ENCODE data around the gene PTPN4.

PTPN4 gene

DNA sequence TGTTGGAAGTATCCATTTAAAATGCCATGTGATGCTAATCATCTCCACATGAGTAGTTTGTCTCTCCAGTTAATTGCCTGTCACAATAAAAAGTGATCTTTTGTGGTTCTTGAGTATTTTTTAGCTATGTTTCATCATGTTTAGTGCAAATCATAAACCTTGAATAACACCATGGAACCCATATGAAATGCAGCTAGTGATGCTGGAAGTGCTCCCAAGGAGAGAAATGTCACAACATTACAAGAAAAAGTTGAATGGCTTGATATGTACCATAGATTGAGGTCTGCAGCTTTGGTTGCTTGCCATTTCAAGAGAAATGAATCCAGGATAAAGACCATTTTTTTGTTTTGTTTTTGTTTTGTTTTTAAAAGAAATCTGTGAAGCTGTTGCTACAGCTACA, 14.3 kb downstream of the PTPN4 start:
- Histone ChIP-seq H3K36me3 (ENCODE audit: control insufficient read depth, insufficient read depth, low read length) (no peaks in the 10 kb centered on the region), H3K27ac (ENCODE audit: insufficient read depth, low read length, poor library complexity, severe bottlenecking) (no peak overlapping the region), H3K4me3 (ENCODE audit: insufficient read depth, low read depth, low read length, poor library complexity, severe bottlenecking) (no peak overlapping the region), H3K9me3 (ENCODE audit: control insufficient read depth, low read length) (no peaks in the 10 kb centered on the region), H3K4me1 (ENCODE audit: control insufficient read depth, insufficient read depth, low read length, poor library complexity, severe bottlenecking) (peaks cover 8% of the 10 kb centered on the region), H3K27me3 (replicated peaks; ENCODE audit: control insufficient read depth, insufficient read depth, low read length, poor library complexity, severe bottlenecking) (no peaks in the 10 kb centered on the region)
- no peak for DNase-seq

DNA sequence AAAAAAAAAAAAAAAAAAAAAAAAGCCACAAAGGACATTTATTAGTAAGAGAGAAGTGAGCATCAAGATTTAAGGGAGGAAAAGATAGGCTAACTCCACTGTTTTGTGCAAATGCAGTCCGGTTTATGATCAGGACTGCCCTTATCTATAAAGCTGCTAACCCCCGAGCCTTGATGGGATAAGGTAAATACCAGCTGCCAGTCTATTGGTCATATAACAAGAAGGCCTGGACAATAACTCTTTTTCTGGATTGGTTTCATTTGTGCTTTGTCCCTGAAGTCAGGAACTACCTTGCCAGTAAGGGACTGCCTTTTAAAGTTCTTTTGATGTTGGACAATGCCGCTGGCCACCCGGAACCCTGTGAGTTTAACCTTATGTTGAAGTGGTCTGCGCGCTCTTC, 15.4 kb downstream of the PTPN4 start:
- no peak for DNase-seq
- no peaks in the 10 kb centered on the region for H3K27me3 ChIP-seq (replicated peaks; ENCODE audit: control insufficient read depth, insufficient read depth, low read length, poor library complexity, severe bottlenecking)
- no peak overlapping the region for H3K4me3 ChIP-seq (ENCODE audit: insufficient read depth, low read depth, low read length, poor library complexity, severe bottlenecking)
- H3K27ac ChIP-seq (ENCODE audit: insufficient read depth, low read length, poor library complexity, severe bottlenecking): no peak overlapping the region
- H3K4me1 ChIP-seq (ENCODE audit: control insufficient read depth, insufficient read depth, low read length, poor library complexity, severe bottlenecking): peaks cover 4% of the 10 kb centered on the region
- no peaks in the 10 kb centered on the region for H3K36me3 ChIP-seq (ENCODE audit: control insufficient read depth, insufficient read depth, low read length)
- no peaks in the 10 kb centered on the region for H3K9me3 ChIP-seq (ENCODE audit: control insufficient read depth, low read length)

DNA sequence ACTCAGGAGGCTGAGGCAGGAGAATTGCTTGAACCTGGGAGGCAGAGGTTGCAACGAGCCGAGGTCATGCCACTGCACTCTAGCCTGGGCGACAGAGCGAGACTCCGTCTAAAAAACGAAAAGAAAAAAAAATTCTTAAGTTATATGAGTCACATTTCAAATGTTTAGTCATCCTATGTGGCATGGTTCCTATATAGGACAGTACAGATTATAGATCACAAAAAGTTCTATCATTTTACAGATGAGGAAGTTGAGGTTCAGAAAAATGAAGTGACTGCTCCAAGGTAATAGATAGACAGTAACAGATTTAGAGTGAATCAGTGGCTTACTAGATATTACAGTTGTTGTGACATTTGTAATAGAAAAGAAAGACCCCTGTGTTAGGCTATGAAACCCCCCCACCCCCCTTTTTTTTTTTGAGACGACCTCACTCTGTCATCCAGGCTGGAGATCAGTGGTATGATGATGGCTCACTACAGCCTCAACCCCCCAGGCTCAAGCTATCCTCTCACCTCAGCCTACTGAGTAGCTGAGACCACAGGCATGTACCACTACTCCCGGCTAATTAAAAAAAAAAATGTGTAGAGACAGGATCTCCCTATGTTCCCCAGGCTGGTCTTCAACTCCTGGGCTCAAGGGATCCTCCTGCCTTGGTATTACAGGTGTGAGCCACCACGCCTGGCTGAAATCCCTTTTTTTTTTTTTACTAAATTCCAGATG, 22.7 kb downstream of the PTPN4 start:
- DNase-seq: no peak
- no peaks in the 10 kb centered on the region for H3K27me3 ChIP-seq (replicated peaks; ENCODE audit: control insufficient read depth, insufficient read depth, low read length, poor library complexity, severe bottlenecking)
- H3K27ac ChIP-seq (ENCODE audit: insufficient read depth, low read length, poor library complexity, severe bottlenecking): no peak overlapping the region
- H3K4me1 ChIP-seq (ENCODE audit: control insufficient read depth, insufficient read depth, low read length, poor library complexity, severe bottlenecking): peaks cover 2% of the 10 kb centered on the region
- no peaks in the 10 kb centered on the region for H3K9me3 ChIP-seq (ENCODE audit: control insufficient read depth, low read length)
- no peak overlapping the region for H3K4me3 ChIP-seq (ENCODE audit: insufficient read depth, low read depth, low read length, poor library complexity, severe bottlenecking)
- H3K36me3 ChIP-seq (ENCODE audit: control insufficient read depth, insufficient read depth, low read length): no peaks in the 10 kb centered on the region

DNA sequence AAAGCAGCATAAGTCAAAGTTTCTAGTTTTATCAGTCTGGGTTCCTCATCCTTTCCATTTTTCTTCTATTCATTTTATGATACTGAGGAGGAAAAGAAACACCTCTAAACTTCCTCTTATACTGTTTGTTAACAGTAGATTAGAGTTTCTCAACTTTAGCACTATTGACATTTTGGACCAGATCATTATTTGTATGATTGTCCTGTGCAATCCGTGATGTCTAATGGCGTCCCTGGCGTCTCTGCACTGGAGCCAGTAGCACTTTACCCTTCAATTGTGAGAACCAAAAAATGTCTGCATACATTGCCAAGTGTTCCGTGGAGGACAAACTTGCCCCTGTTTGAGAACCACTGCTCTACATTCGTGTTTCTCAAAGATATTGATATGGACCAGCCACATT, 25.2 kb downstream of the PTPN4 start:
- H3K27ac ChIP-seq (ENCODE audit: insufficient read depth, low read length, poor library complexity, severe bottlenecking): no peak overlapping the region
- peaks cover 3% of the 10 kb centered on the region for H3K9me3 ChIP-seq (ENCODE audit: control insufficient read depth, low read length)
- DNase-seq: no peak
- no peaks in the 10 kb centered on the region for H3K27me3 ChIP-seq (replicated peaks; ENCODE audit: control insufficient read depth, insufficient read depth, low read length, poor library complexity, severe bottlenecking)
- no peaks in the 10 kb centered on the region for H3K36me3 ChIP-seq (ENCODE audit: control insufficient read depth, insufficient read depth, low read length)
- H3K4me3 ChIP-seq (ENCODE audit: insufficient read depth, low read depth, low read length, poor library complexity, severe bottlenecking): no peak overlapping the region
- H3K4me1 ChIP-seq (ENCODE audit: control insufficient read depth, insufficient read depth, low read length, poor library complexity, severe bottlenecking): peaks cover 2% of the 10 kb centered on the region

DNA sequence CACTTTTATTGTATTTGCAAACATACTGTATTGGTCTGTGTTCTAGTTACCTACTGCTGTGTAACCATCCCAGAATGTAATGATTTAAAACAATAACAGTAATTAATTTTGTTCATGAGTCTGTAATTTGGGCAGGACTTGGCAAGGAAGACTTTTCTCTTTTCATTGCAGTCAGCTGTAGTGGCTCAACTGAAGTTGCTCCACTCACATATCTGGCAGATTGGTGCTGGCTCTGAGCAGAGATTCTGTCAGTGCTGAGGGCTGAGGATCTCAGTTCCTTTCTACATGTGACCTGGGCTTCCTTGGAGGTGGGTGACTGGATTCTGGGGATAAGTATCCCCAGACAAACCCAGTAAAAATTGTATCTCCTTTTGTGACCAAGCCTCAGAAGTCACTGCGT, 26.6 kb downstream of the PTPN4 start:
- H3K27ac ChIP-seq (ENCODE audit: insufficient read depth, low read length, poor library complexity, severe bottlenecking): no peak overlapping the region
- no peaks in the 10 kb centered on the region for H3K4me1 ChIP-seq (ENCODE audit: control insufficient read depth, insufficient read depth, low read length, poor library complexity, severe bottlenecking)
- no peak overlapping the region for H3K4me3 ChIP-seq (ENCODE audit: insufficient read depth, low read depth, low read length, poor library complexity, severe bottlenecking)
- no peak for DNase-seq
- H3K36me3 ChIP-seq (ENCODE audit: control insufficient read depth, insufficient read depth, low read length): no peaks in the 10 kb centered on the region
- no peaks in the 10 kb centered on the region for H3K27me3 ChIP-seq (replicated peaks; ENCODE audit: control insufficient read depth, insufficient read depth, low read length, poor library complexity, severe bottlenecking)
- peaks cover 3% of the 10 kb centered on the region for H3K9me3 ChIP-seq (ENCODE audit: control insufficient read depth, low read length)

DNA sequence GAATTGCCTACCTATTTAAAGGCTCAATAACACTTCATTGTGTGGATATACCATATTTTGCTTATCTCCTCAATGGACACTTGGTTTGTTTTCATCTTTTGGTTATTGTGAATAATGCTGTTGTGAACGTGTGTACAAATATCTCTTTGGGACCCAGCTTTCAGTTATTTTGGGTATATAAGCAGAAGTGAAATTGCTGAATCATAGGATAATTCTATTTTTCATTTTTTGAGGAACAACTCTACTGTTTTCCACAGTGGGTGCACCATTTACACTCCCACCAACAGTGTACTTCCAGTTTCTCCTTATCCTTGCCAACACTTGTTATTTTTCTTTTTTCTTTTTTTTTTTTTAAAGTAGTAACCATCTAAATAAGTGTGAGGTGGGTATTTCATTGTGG, 29.0 kb downstream of the PTPN4 start:
- DNase-seq: no peak
- no peaks in the 10 kb centered on the region for H3K4me1 ChIP-seq (ENCODE audit: control insufficient read depth, insufficient read depth, low read length, poor library complexity, severe bottlenecking)
- peaks cover 3% of the 10 kb centered on the region for H3K9me3 ChIP-seq (ENCODE audit: control insufficient read depth, low read length)
- H3K4me3 ChIP-seq (ENCODE audit: insufficient read depth, low read depth, low read length, poor library complexity, severe bottlenecking): no peak overlapping the region
- H3K27ac ChIP-seq (ENCODE audit: insufficient read depth, low read length, poor library complexity, severe bottlenecking): no peak overlapping the region
- peaks cover 4% of the 10 kb centered on the region for H3K36me3 ChIP-seq (ENCODE audit: control insufficient read depth, insufficient read depth, low read length)
- H3K27me3 ChIP-seq (replicated peaks; ENCODE audit: control insufficient read depth, insufficient read depth, low read length, poor library complexity, severe bottlenecking): no peaks in the 10 kb centered on the region

DNA sequence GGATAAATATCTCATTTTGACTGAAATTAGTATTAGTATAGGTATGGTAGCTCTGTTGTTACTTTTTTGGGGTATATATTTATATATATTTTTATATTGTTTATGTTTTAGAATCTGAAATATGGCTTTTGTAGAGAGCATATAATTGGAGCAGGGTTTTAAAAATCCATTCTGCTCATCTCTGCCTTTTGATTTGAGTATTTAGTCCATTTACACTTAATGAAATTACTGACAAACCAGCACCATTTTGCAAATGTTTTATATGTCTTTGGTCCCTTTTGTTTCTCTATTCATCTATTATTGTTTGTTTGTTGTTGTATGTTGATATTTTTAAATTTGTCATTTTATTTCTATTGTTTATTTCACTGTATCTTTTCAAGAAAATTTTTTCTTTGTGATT, 30.7 kb downstream of the PTPN4 start:
- H3K9me3 ChIP-seq (ENCODE audit: control insufficient read depth, low read length): peaks cover 3% of the 10 kb centered on the region
- H3K27ac ChIP-seq (ENCODE audit: insufficient read depth, low read length, poor library complexity, severe bottlenecking): no peak overlapping the region
- no peak for DNase-seq
- peaks cover 4% of the 10 kb centered on the region for H3K36me3 ChIP-seq (ENCODE audit: control insufficient read depth, insufficient read depth, low read length)
- no peaks in the 10 kb centered on the region for H3K4me1 ChIP-seq (ENCODE audit: control insufficient read depth, insufficient read depth, low read length, poor library complexity, severe bottlenecking)
- no peak overlapping the region for H3K4me3 ChIP-seq (ENCODE audit: insufficient read depth, low read depth, low read length, poor library complexity, severe bottlenecking)
- H3K27me3 ChIP-seq (replicated peaks; ENCODE audit: control insufficient read depth, insufficient read depth, low read length, poor library complexity, severe bottlenecking): no peaks in the 10 kb centered on the region

DNA sequence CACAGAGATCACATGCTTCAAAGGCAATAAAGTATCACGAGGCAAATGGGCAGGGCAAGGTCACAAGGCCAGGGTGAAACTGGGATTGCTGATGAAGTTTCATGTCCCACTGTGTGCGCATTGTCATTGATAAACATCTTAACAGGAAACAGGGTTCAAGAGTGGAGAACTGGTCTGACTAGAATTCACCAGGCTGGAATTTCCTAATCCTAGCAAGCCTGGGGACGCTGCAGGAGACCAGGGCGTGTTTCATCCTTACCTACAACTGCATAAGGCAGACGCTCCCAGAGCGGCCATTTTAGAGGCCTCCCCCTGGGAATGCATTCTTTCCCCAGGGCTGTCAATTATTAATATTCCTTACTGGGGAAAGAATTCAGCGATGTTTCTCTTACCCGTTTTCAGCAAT, 33.2 kb downstream of the PTPN4 start:
- DNase-seq: no peak
- peaks cover 3% of the 10 kb centered on the region for H3K9me3 ChIP-seq (ENCODE audit: control insufficient read depth, low read length)
- H3K4me1 ChIP-seq (ENCODE audit: control insufficient read depth, insufficient read depth, low read length, poor library complexity, severe bottlenecking): no peaks in the 10 kb centered on the region
- no peaks in the 10 kb centered on the region for H3K27me3 ChIP-seq (replicated peaks; ENCODE audit: control insufficient read depth, insufficient read depth, low read length, poor library complexity, severe bottlenecking)
- H3K4me3 ChIP-seq (ENCODE audit: insufficient read depth, low read depth, low read length, poor library complexity, severe bottlenecking): no peak overlapping the region
- H3K27ac ChIP-seq (ENCODE audit: insufficient read depth, low read length, poor library complexity, severe bottlenecking): no peak overlapping the region
- peaks cover 4% of the 10 kb centered on the region for H3K36me3 ChIP-seq (ENCODE audit: control insufficient read depth, insufficient read depth, low read length)

DNA sequence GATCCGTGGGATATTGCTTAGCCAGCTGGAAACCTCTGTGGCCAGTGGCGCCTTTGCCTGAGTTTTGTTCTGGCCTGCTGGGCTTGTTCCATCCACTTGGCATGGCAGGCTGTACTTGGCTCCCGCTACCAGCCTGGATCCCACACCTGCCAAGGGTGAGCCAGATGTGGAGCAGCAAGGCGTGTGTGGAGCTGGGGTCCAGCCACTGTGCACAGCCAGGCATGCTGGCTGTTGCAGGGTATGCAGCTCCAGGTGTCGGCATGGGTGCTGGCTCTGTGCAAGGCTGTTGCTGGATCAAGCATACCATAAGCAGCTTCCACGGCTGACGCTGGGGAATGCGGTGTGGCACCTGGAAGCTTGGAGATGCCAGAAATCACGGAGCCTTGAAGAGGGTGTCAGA, 34.5 kb downstream of the PTPN4 start:
- peaks cover 4% of the 10 kb centered on the region for H3K36me3 ChIP-seq (ENCODE audit: control insufficient read depth, insufficient read depth, low read length)
- no peak overlapping the region for H3K27ac ChIP-seq (ENCODE audit: insufficient read depth, low read length, poor library complexity, severe bottlenecking)
- H3K4me3 ChIP-seq (ENCODE audit: insufficient read depth, low read depth, low read length, poor library complexity, severe bottlenecking): no peak overlapping the region
- H3K9me3 ChIP-seq (ENCODE audit: control insufficient read depth, low read length): no peaks in the 10 kb centered on the region
- H3K4me1 ChIP-seq (ENCODE audit: control insufficient read depth, insufficient read depth, low read length, poor library complexity, severe bottlenecking): no peaks in the 10 kb centered on the region
- DNase-seq: no peak
- no peaks in the 10 kb centered on the region for H3K27me3 ChIP-seq (replicated peaks; ENCODE audit: control insufficient read depth, insufficient read depth, low read length, poor library complexity, severe bottlenecking)

DNA sequence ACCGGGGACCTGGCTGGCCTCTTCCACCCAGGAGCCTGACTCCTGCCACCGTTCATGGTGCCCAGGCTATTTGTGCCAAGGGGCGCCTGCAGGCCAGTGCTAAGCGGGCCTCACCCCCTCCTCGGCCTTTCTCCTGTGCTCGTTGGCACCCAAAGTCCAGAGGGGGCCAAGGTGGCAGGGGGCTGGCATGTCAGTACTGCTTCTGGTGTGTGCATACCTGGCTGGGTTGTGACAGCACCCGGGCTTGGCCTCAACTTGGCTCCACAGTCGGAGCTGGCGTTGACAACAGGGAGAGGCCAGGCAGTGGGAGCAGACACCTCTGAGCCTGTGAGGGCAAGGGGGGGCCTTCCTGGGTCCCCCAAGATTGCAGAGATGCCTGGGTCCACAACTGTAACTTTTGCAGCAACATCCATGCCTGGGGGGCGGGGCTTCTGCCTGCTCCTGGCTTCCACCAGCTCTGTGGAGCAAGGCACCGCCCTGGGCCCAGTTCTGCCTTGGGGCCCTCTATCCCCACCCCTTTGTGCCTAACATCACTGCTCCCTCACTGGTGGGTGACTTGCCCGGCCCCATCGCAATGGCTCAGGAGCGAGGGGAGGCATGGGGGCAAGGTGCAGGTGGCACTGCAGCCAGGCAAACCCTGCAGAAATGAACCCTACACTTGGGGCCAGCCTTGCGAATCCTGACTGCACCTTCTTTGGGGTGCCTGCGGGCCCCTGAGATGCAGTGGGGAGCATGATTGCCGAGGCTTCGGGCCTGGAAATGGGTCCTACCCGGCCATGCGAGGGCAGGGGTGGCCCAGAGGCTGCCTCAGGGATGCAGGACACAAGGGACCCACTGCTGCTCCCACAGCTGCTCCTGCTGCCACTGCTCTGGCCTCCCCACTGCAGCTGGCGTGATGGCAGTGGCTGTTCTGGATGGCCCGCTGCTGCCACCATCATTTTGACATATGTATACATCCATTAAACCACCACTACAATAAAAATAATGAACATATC, 35.9 kb downstream of the PTPN4 start:
- Histone ChIP-seq H3K4me3 (ENCODE audit: insufficient read depth, low read depth, low read length, poor library complexity, severe bottlenecking) (no peak overlapping the region), H3K4me1 (ENCODE audit: control insufficient read depth, insufficient read depth, low read length, poor library complexity, severe bottlenecking) (no peaks in the 10 kb centered on the region), H3K27me3 (replicated peaks; ENCODE audit: control insufficient read depth, insufficient read depth, low read length, poor library complexity, severe bottlenecking) (no peaks in the 10 kb centered on the region), H3K9me3 (ENCODE audit: control insufficient read depth, low read length) (no peaks in the 10 kb centered on the region), H3K36me3 (ENCODE audit: control insufficient read depth, insufficient read depth, low read length) (peaks cover 4% of the 10 kb centered on the region), H3K27ac (ENCODE audit: insufficient read depth, low read length, poor library complexity, severe bottlenecking) (no peak overlapping the region)
- DNase-seq: no peak
